A673 (cell line): Measurements from ENCODE around the gene LMF2.

Experiments used
- CTCF ChIP-seq: fragments of 300-800, 200-600 bp; sonication (generic); conservative IDR thresholded peaks from 2 replicates; pipeline ENCODE4 v1.5.1; 2017; ENCODE audit warnings: low read depth, mild to moderate bottlenecking, antibody characterized with exemption, low read length, moderate library complexity, mixed read lengths
- EZH2 ChIP-seq: fragments of 200-600 bp; sonication (generic); IDR thresholded peaks from 2 replicates; pipeline ENCODE4 v1.6.1; 2017; ENCODE audit warnings: borderline replicate concordance, low read depth, mild to moderate bottlenecking, mixed read lengths, antibody characterized with exemption, low read length; ENCODE audit not compliant: poor library complexity, severe bottlenecking

DNA sequence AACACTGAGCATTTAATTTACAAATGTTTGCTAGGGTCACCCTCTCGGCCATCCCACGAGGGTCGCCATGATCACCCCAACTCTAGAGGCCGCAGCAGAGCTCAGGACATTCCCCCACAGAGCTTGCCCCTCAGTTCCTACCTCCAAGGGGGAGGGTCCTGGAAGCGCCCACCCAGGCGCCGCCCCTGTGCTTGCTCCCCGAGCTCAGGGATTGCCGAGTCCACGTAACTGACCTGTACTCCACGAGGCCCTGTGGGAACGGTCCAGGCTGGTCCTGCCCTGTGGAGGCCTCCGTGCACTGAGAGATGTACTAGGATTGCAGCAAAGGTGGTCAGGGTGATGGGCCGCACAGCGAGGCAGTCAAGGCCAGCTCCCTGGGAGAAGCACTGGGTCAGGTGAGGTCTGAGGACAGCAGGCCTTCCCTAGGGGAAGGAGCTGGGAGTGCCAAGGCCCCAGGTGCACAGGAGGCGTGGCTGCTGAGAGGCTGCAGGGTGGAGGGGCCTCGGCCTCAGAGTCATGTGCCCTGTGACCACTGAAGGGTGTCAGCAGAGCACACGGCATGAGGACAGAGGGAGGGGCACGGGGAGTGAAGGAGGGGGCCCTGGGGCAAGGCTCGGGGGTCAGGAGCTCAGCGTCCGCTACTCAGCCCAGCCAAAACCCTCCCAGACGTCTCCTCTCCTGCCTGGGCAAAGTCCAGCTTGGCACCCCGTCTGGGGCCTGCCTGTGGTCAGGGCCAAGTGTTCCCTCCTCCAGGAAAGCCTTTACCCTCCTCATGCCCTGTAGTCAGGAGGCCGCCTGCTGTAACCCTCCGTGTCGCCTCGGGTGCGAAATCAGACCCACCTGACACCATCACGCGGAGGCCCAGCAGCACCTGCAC is 23.3 kb downstream of the LMF2 start:
- TF ChIP-seq CTCF (no peak), EZH2 (no peak)
